ENCODE measurements around the gene FBXO39. TPM values are rescaled to one million over a fixed set of nuclear protein-coding genes. Genes with fewer than 3 reads are reported as not detected.
A peak's percentile ranks its signal among the peaks of the same experiment; 100 is the strongest.
"Not testable (repeated sequence)": the region's sequence is repeated elsewhere in the genome, so short reads cannot be mapped to it uniquely, and the experiment has no call there.

FBXO39 gene
- total RNA-seq, 2 donors from 2014 or later, result 1.0 TPM; not detected in 1

DNA sequence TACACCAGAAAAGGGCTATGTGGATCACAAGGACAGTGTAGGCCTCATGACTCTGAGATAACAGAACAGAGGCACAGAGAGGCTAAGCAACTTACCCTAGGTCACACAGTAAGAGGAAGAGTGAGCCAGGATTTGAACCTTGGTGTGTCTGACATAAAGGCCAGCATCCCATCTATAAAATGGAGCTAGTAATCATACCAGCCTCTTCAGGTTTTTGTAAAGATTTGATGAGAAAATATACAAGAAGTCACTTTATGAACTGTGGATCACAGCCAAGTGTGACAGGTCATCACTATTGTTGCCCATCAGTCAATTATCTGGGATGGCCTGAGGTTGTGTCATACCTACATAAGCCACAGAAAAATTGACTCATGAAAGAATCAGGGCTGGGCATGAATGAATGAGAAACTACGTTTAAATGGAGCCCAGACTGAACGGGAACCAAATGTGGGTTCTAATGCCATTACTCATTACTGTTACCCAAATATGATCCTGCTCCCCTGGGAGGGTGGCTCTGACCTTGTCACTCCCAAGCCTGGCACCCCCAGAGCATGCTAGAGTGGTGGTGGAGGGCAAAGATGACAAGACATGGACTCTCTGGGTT lies 21.0 kb downstream of the FBXO39 start:
- no peak overlapping the region for H3K27ac Mint-ChIP-seq
- H3K36me3 Mint-ChIP-seq (ENCODE audit: insufficient read depth in 2 of 2), result no peaks in the 10 kb centered on the region
- no peak for ATAC-seq (replicated peaks in 1 of 2)
- no peaks in the 10 kb centered on the region for H3K9me3 Mint-ChIP-seq
- peaks cover 13% of the 10 kb centered on the region for H3K4me1 Mint-ChIP-seq (ENCODE audit: low read depth)
- H3K27me3 Mint-ChIP-seq (ENCODE audit: low read depth), result peaks cover 37% of the 10 kb centered on the region
- no peak for DNase-seq
- H3K4me3 Mint-ChIP-seq, result no peak overlapping the region

DNA sequence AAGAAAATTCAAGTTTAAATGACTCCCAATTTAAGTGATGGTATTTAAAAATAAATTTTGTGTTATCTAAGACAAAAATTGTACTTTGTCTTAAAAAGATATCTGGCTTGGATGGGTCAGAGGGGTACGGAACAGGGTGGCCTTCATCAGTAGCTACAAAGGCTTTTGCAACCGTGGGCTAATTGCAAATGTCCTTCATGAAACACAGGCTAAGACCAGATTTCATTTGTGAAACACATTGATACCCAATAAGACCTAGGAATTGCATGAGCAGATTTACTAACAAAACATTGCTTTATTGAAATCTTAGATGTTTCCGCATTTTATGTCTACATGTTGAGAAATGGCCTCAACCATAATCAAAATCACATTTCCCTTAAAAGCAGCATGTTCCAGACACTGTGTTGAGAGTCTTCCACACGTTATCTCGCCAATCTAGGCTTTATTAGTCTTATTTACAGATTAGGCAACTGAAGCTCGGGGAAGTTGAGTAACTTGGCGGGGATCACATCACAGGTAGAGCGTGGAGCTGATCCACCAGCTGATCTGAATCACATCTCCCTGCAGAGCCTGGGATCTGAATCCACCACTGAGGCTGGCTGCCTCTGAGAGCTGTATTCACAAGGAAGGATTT lies 21.8 kb downstream of the FBXO39 start:
- peaks cover 12% of the 10 kb centered on the region for H3K4me1 Mint-ChIP-seq (ENCODE audit: low read depth)
- peaks cover 29% of the 10 kb centered on the region for H3K27me3 Mint-ChIP-seq (ENCODE audit: low read depth)
- DNase-seq (no peak), ATAC-seq (replicated peaks in 1 of 2) (no peak)
- H3K27ac Mint-ChIP-seq, result no peak overlapping the region
- no peaks in the 10 kb centered on the region for H3K36me3 Mint-ChIP-seq (ENCODE audit: insufficient read depth in 2 of 2)
- H3K9me3 Mint-ChIP-seq, result no peaks in the 10 kb centered on the region
- H3K4me3 Mint-ChIP-seq, result no peak overlapping the region

DNA sequence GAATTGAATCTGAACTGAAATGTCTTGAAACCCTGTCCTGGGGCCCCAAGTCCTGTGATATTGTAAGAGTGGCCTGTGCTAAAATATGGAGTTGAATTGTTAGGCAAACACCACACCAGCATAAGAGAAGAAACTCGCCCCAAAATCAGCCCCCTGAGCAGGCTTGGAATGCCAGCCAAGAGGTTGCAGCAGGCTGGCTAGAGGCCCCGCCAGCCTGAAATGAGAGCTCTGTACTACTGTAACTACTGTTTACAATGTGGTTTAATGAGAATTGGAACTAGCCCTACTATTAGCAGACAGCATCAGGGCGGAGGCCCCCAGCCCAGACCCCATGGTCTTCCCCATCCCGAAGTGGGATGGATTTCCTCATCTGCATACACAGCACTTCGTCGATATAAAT lies 23.7 kb downstream of the FBXO39 start:
- no peaks in the 10 kb centered on the region for H3K9me3 Mint-ChIP-seq
- H3K36me3 Mint-ChIP-seq (ENCODE audit: insufficient read depth in 2 of 2), result no peaks in the 10 kb centered on the region
- DNase-seq (no peak), ATAC-seq (replicated peaks in 1 of 2) (no peak)
- no peaks in the 10 kb centered on the region for H3K4me1 Mint-ChIP-seq (ENCODE audit: low read depth)
- no peak overlapping the region for H3K4me3 Mint-ChIP-seq
- peaks cover 19% of the 10 kb centered on the region for H3K27me3 Mint-ChIP-seq (ENCODE audit: low read depth)
- H3K27ac Mint-ChIP-seq, result no peak overlapping the region

DNA sequence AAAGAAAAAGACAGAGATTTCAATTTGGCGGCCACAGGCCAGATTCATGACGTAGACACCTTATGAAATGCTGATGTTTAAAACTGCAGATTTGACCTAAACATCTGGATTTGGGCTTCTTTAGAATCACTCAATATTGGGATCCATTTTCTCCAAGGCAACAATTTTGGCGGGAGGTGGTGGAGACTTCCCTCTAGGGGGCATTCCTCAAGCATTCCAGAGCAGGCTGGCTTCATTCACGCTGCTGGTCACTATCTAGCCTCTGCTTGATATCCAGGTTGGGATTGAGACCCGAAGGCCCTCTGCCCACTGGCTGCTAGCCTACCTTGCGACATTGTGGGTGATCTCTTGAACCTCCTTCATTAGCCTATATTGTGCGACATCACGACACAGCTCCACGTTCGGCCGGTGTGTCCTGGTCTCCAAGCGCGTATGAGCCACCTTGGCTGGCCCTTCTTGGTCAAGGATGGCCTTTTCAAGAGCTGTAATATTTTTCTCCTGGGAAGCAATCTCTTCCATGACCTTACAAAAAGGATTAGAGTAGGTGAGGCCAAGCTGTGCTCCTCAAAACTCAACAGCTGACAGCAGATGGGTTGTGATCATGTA lies 24.5 kb downstream of the FBXO39 start:
- no peak overlapping the region for H3K4me3 Mint-ChIP-seq
- H3K27me3 Mint-ChIP-seq (ENCODE audit: low read depth), result peaks cover 21% of the 10 kb centered on the region
- no peaks in the 10 kb centered on the region for H3K9me3 Mint-ChIP-seq
- H3K4me1 Mint-ChIP-seq (ENCODE audit: low read depth), result no peaks in the 10 kb centered on the region
- DNase-seq (no peak), ATAC-seq (replicated peaks in 1 of 2) (no peak)
- H3K36me3 Mint-ChIP-seq (ENCODE audit: insufficient read depth in 2 of 2), result no peaks in the 10 kb centered on the region
- no peak overlapping the region for H3K27ac Mint-ChIP-seq

DNA sequence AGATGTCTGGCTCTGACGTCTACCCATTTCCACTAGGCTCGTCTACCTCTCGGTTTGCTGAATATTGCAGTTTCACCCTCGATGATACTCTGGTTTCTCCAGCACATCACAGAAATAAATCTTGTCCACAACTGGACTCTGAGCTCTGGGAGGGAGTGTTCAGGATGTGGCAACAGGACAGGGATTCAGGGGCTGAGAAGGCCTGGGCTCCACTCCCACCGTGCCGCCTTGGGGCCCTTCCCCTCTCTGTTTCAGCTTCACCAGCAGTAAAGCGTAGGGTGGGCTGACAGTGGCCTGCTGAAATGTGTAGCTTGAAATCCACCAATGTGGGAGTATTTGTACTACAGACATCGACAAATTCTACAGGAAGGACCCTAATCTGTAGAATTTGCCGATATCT lies 35.5 kb downstream of the FBXO39 start:
- DNase-seq (no peak), ATAC-seq (replicated peaks in 1 of 2) (no peak)
- Mint-ChIP-seq H3K4me1 (ENCODE audit: low read depth) (no peaks in the 10 kb centered on the region), H3K27me3 (ENCODE audit: low read depth) (peaks cover 14% of the 10 kb centered on the region), H3K9me3 (no peaks in the 10 kb centered on the region), H3K36me3 (ENCODE audit: insufficient read depth in 2 of 2) (no peaks in the 10 kb centered on the region), H3K4me3 (no peak overlapping the region), H3K27ac (no peak overlapping the region)

DNA sequence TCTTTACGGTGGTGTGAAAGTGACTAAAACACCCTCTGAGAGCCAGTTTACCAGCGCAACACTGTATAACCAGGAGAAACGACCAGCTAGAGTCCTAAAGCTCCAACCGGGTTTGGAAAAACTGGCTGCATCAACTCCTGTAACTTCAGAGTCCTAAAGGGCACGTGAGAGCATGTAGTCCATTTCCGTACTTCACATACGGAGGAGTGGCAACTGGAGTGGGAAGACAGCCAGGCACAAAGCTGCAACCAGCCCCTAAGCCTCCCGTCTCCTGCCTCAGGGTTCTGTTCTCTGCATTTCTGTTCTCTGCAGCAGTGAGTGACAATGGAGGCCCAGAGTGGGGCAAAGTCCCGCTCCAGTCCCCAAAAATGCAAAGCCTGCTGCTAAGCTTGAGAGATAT lies 36.3 kb downstream of the FBXO39 start:
- Mint-ChIP-seq H3K4me3 (no peak overlapping the region), H3K36me3 (ENCODE audit: insufficient read depth in 2 of 2) (no peaks in the 10 kb centered on the region), H3K27ac (no peak overlapping the region), H3K4me1 (ENCODE audit: low read depth) (no peaks in the 10 kb centered on the region), H3K9me3 (no peaks in the 10 kb centered on the region), H3K27me3 (ENCODE audit: low read depth) (peaks cover 14% of the 10 kb centered on the region)
- DNase-seq (no peak), ATAC-seq (replicated peaks in 1 of 2) (no peak)

DNA sequence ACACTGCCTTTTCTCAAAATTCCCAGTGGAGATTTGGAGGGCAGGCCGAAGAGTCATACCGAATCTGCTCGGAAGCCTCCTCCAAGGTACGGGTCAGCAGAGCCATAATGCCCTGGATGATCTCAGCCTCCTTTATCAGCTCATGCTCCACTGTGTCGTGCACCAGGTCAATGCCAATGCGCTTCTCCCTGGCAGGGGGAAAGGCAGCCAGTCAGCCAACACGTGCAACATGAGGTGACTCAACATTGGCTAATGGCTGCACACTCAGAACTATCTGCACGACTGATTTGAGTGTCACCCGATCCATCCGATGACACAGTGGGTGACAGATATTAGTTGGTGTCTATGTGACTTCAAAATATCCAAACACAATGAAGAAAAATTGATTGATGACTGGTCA lies 39.8 kb downstream of the FBXO39 start:
- H3K4me1 Mint-ChIP-seq (ENCODE audit: low read depth), result no peaks in the 10 kb centered on the region
- H3K27ac Mint-ChIP-seq, result no peak overlapping the region
- ATAC-seq (replicated peaks in 1 of 2), result no peak
- DNase-seq, result no peak
- peaks cover 20% of the 10 kb centered on the region for H3K27me3 Mint-ChIP-seq (ENCODE audit: low read depth)
- no peaks in the 10 kb centered on the region for H3K36me3 Mint-ChIP-seq (ENCODE audit: insufficient read depth in 2 of 2)
- H3K4me3 Mint-ChIP-seq, result no peak overlapping the region
- H3K9me3 Mint-ChIP-seq, result no peaks in the 10 kb centered on the region

DNA sequence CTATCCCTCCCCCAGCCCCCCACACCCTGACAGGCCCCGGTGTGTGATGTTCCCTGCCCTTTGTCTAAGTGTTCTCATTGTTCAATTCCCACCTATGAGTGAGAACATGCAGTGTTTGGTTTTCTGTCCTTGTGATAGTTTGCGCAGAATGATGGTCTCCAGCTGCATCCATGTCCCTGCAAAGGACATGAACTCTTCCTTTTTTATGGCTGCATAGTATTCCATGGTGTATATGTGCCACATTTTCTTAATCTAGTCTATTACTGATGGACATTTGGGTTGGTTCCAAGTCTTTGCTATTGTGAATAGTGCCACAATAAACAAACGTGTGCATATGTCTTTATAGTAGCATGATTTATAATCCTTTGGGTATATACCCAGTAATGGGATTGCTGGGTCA lies 40.4 kb downstream of the FBXO39 start:
- not testable (repeated sequence) for H3K4me1 Mint-ChIP-seq (ENCODE audit: low read depth); H3K9me3 Mint-ChIP-seq; H3K36me3 Mint-ChIP-seq (ENCODE audit: insufficient read depth in 2 of 2); ATAC-seq (replicated peaks in 1 of 2); H3K27ac Mint-ChIP-seq; DNase-seq; H3K4me3 Mint-ChIP-seq
- peaks cover 26% of the 10 kb centered on the region for H3K27me3 Mint-ChIP-seq (ENCODE audit: low read depth)

DNA sequence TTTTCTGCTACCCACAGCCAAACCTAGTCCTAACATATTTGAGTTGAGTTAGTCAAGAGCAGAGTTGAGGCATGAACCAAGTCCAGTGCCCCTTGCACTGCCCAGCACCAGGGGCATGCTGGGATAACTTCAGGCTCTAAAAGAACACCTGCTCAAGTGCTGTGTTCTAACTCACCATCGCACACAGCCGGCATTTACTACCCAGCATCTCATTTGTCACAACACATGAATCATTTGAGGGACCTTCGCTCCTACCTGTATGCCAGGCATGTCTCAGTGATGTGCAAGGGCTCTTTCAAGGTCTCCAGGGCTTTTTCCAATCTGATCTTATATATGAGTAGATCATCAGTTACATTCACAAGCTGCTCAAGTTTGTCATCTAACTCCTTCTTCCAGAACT lies 42.9 kb downstream of the FBXO39 start:
- Mint-ChIP-seq H3K4me1 (ENCODE audit: low read depth) (no peaks in the 10 kb centered on the region), H3K27me3 (ENCODE audit: low read depth) (peaks cover 22% of the 10 kb centered on the region), H3K4me3 (no peak overlapping the region), H3K27ac (no peak overlapping the region), H3K9me3 (no peaks in the 10 kb centered on the region), H3K36me3 (ENCODE audit: insufficient read depth in 2 of 2) (no peaks in the 10 kb centered on the region)
- ATAC-seq (replicated peaks in 1 of 2) (no peak), DNase-seq (no peak)

DNA sequence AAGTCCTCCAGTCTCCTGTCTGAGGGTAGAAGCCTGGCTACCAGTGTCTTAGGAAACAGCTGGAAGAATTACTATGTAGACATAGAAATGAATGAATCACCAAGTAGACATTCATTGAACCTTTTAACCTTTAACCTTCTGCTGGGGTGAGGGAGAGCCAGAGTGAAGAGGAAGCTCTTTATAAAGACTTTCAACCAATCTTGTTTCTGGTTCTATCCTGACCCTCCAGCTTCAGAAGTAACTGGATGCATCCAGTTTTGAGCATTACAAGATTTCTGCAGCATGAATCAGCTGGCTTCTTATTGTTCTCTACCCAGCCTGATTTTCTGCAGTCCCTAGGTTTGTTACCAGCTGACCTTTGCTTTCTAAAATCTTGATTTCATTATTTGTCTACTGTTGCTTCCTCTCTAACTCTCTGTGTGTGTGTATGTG lies 47.0 kb downstream of the FBXO39 start:
- Mint-ChIP-seq H3K4me1 (ENCODE audit: low read depth) (no peaks in the 10 kb centered on the region), H3K4me3 (no peak overlapping the region), H3K27me3 (ENCODE audit: low read depth) (peaks cover 31% of the 10 kb centered on the region), H3K9me3 (no peaks in the 10 kb centered on the region), H3K27ac (no peak overlapping the region), H3K36me3 (ENCODE audit: insufficient read depth in 2 of 2) (no peaks in the 10 kb centered on the region)
- ATAC-seq (replicated peaks in 1 of 2), result peak in 1 of 2 donors; percentile 77
- no peak for DNase-seq

DNA sequence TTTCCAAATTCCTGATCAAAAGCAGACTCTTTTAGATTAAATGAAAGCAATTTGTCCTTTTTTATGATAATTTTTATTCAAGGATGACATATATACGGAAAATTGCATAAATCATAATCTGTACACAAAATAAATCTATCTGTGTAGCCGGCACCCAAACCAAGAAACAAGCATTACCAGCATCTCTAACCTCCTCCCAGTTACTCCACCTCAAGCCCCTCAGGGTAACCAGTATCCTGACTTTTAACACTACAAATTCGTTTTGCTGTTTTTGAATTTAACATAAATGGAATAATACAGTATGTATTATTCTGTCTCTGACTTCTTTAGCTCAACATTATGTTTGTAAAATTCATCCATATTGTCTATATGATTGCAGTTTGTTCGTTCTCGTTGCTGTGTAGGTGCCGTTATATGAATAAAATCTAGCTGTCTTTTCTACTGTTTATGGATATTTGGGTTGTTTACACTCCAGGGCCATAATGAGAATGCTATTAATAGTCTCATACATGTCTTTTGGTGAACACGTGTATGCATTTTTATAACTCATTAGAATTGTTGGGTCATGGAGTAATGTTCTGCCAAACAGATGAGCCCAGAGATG lies 54.5 kb downstream of the FBXO39 start:
- DNase-seq (no peak), ATAC-seq (replicated peaks in 1 of 2) (no peak)
- H3K9me3 Mint-ChIP-seq, result no peaks in the 10 kb centered on the region
- H3K4me1 Mint-ChIP-seq (ENCODE audit: low read depth), result peaks cover 16% of the 10 kb centered on the region
- peaks cover 58% of the 10 kb centered on the region for H3K27me3 Mint-ChIP-seq (ENCODE audit: low read depth)
- no peaks in the 10 kb centered on the region for H3K36me3 Mint-ChIP-seq (ENCODE audit: insufficient read depth in 2 of 2)
- H3K4me3 Mint-ChIP-seq, result peak overlapping the region in 1 of 2 donors; percentile 72
- H3K27ac Mint-ChIP-seq, result no peak overlapping the region

DNA sequence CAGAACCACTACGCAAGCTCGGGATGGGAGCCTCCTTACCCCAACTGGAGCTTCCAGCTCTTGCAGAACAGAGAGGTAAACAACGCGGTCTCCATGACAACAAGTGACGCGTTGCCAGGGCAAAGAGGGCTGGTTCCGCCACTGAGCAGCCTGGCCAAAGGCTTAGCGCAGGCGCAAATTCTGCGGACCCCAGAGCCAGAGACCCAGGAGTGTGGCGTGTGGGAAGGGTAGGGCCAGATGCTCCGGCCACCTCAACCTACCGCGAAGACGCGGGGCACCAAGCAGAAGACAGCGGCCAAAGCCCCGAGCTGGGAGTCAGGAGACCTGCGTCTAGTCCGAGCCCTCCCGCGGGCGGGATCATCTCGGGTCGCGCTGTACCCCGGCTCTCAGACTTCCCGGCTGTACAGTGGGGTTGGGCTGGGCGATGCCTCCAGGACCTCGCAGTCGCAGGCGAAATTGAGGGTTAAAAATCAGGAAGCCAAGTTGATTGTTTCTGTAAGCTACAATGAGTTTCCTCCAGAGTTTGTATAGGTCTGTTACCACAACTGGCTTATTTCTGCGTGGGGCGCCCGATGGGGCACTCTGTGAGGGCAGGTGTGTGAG lies 55.7 kb downstream of the FBXO39 start, which contains the start of gene TEKT1:
TSS of gene TEKT1 (minus strand) at position 69 of the 603 bp plus-strand sequence. CDS start 1,353 bp downstream, outside the sequence.
- ATAC-seq (replicated peaks in 1 of 2) (peak; percentile 93 to 95), DNase-seq (peak; percentile 62 to 70)
- peaks cover 16% of the 10 kb centered on the region for H3K4me1 Mint-ChIP-seq (ENCODE audit: low read depth)
- H3K36me3 Mint-ChIP-seq (ENCODE audit: insufficient read depth in 2 of 2), result no peaks in the 10 kb centered on the region
- H3K27ac Mint-ChIP-seq, result no peak within 1 kb of the TSS
- peak within 1 kb of the TSS; percentile 84 to 89 for H3K4me3 Mint-ChIP-seq
- no peaks in the 10 kb centered on the region for H3K9me3 Mint-ChIP-seq
- H3K27me3 Mint-ChIP-seq (ENCODE audit: low read depth), result peaks cover 62% of the 10 kb centered on the region

Data from activated T-cell treated with anti-CD3 and anti-CD28 coated beads, Interleukin-2, amount 50 U/mL, for 72 hours (primary cell).